ENCODE results near the gene RNU6-8. TPM values are rescaled to one million over a fixed set of nuclear protein-coding genes. Genes with fewer than 3 reads are reported as not detected.

Gene RNU6-8
- total and polyA plus RNA-seq, 9 donors, result not detected

- Histone ChIP-seq H3K4me3 (no peak overlapping the region), H3K9me3 (no peaks in the 10 kb centered on the region), H3K4me1 (ENCODE audit: insufficient read depth) (no peaks in the 10 kb centered on the region), H3K36me3 (no peaks in the 10 kb centered on the region), H3K27me3 (no peaks in the 10 kb centered on the region), H3K27ac (no peak overlapping the region)
- DNase-seq, result no peak
- intact Hi-C loops (cut with DNase I), result no loop called here
- TF ChIP-seq EP300 (IDR thresholded peaks at IDR 0.05) (no peak), CTCF (IDR thresholded peaks at IDR 0.05) (no peak), POLR2A (IDR thresholded peaks at IDR 0.05) (no peak)
- WGBS, 3 donors, result 88 to 89% (median 89%) methylated on average over 2 of the region's 2 CpGs
These were observed 9.5 kb downstream of the RNU6-8 start for GRCh38 chr14:32193532-32193931.

GRCh38 chr14:32192712-32193373 is 10.2 kb downstream of the RNU6-8 start:
- Histone ChIP-seq H3K27ac (no peak overlapping the region), H3K36me3 (no peaks in the 10 kb centered on the region), H3K4me3 (no peak overlapping the region), H3K27me3 (no peaks in the 10 kb centered on the region), H3K9me3 (no peaks in the 10 kb centered on the region), H3K4me1 (ENCODE audit: insufficient read depth) (no peaks in the 10 kb centered on the region)
- TF ChIP-seq CTCF (IDR thresholded peaks at IDR 0.05) (no peak), POLR2A (IDR thresholded peaks at IDR 0.05) (no peak), EP300 (IDR thresholded peaks at IDR 0.05) (no peak)
- intact Hi-C loops (cut with DNase I), result no loop called here
- no peak for DNase-seq
- WGBS, 3 donors, result 62 to 78% (median 65%) methylated on average over 2 of the region's 2 CpGs

- DNase-seq, result no peak
- H3K9me3 ChIP-seq, result no peaks in the 10 kb centered on the region
- no peaks in the 10 kb centered on the region for H3K27me3 ChIP-seq
- H3K27ac ChIP-seq, result no peak overlapping the region
- 47 to 69% (median 54%) methylated on average over 3 of the region's 3 CpGs for WGBS, 3 donors
- no peaks in the 10 kb centered on the region for H3K4me1 ChIP-seq (ENCODE audit: insufficient read depth)
- no peak overlapping the region for H3K4me3 ChIP-seq
- intact Hi-C loops (cut with DNase I), result no loop called here
- TF ChIP-seq EP300 (IDR thresholded peaks at IDR 0.05) (no peak), POLR2A (IDR thresholded peaks at IDR 0.05) (no peak), CTCF (IDR thresholded peaks at IDR 0.05) (no peak)
- H3K36me3 ChIP-seq, result no peaks in the 10 kb centered on the region
These were observed 12.4 kb downstream of the RNU6-8 start for GRCh38 chr14:32190673-32191072.

- Histone ChIP-seq H3K27me3 (no peaks in the 10 kb centered on the region), H3K36me3 (no peaks in the 10 kb centered on the region), H3K4me1 (ENCODE audit: insufficient read depth) (no peaks in the 10 kb centered on the region), H3K27ac (no peak overlapping the region), H3K9me3 (no peaks in the 10 kb centered on the region), H3K4me3 (no peak overlapping the region)
- TF ChIP-seq CTCF (IDR thresholded peaks at IDR 0.05), result no peak
- 86 to 96% (median 86%) methylated on average over 1 of the region's 1 CpG for WGBS, 3 donors
- DNase-seq, result no peak
- intact Hi-C loops (cut with DNase I), result no loop called here
These were observed 13.3 kb downstream of the RNU6-8 start for GRCh38 chr14:32189811-32190210.

All from ovary (tissue), 9 donors.